HepG2 (cell line): ENCODE results near the gene SRSF6. TPM values are rescaled to one million over a fixed set of nuclear protein-coding genes. Genes with fewer than 3 reads are reported as not detected.

ENCODE experiments used
- ARHGAP35 ChIP-seq: sonication (generic); formaldehyde crosslinking; IDR thresholded peaks from 2 replicates; pipeline ENCODE4 v1.9.0; 2022; ENCODE audit warnings: mild to moderate bottlenecking, inconsistent platforms, moderate library complexity, missing genetic modification reagents, borderline replicate concordance
- EED ChIP-seq: sonication (generic); formaldehyde crosslinking; IDR thresholded peaks from 2 replicates; pipeline ENCODE4 v1.5.0; 2020; ENCODE audit warnings: mild to moderate bottlenecking, missing genetic modification reagents
- GPN1 ChIP-seq: sonication (generic); formaldehyde crosslinking; IDR thresholded peaks from 2 replicates; pipeline ENCODE4 v1.5.1; 2020; ENCODE audit warnings: missing genetic modification reagents, borderline replicate concordance
- NR2F2 ChIP-seq: IDR thresholded peaks from 2 replicates; pipeline ENCODE4 v1.6.1; 2012; ENCODE audit warnings: low read depth, inconsistent platforms, borderline replicate concordance
- SKI ChIP-seq: fragments of 450-650 bp; IDR thresholded peaks from one replicate; pipeline ENCODE4 v1.6.1; 2018; ENCODE audit warnings: mild to moderate bottlenecking; ENCODE audit not compliant: partially characterized antibody
- TEAD2 ChIP-seq: sonication (generic); formaldehyde crosslinking; IDR thresholded peaks from 2 replicates; pipeline ENCODE4 v1.9.0; 2021; ENCODE audit warnings: missing genetic modification reagents
- TMF1 ChIP-seq: sonication (generic); formaldehyde crosslinking; IDR thresholded peaks from 2 replicates; pipeline ENCODE4 v1.8.1; 2022; ENCODE audit warnings: low read depth, missing genetic modification reagents
- ZC3H4 ChIP-seq: sonication (generic); formaldehyde crosslinking; IDR thresholded peaks from 2 replicates; pipeline ENCODE4 v1.4.0; 2020; ENCODE audit warnings: missing genetic modification reagents, borderline replicate concordance
- ZFYVE20 ChIP-seq: sonication (generic); formaldehyde crosslinking; IDR thresholded peaks from 2 replicates; pipeline ENCODE4 v1.8.0; 2023; ENCODE audit warnings: low read depth, mild to moderate bottlenecking, moderate library complexity, missing genetic modification reagents, borderline replicate concordance
- ZNF280B ChIP-seq: sonication (generic); formaldehyde crosslinking; IDR thresholded peaks from 2 replicates; pipeline ENCODE4 v1.5.0; 2020; ENCODE audit warnings: missing genetic modification reagents, mild to moderate bottlenecking, borderline replicate concordance
- ZNF652 ChIP-seq: IDR thresholded peaks from 2 replicates; pipeline ENCODE4 v1.6.1; 2016; ENCODE audit warnings: low read depth, borderline replicate concordance
- ZNF839 ChIP-seq: sonication (generic); formaldehyde crosslinking; IDR thresholded peaks from 2 replicates; pipeline ENCODE4 v1.4.0; 2020; ENCODE audit warnings: missing genetic modification reagents, mild to moderate bottlenecking, borderline replicate concordance
- ZSCAN5A ChIP-seq: sonication (generic); formaldehyde crosslinking; IDR thresholded peaks from 2 replicates; pipeline ENCODE4 v1.8.0; 2022; ENCODE audit warnings: mild to moderate bottlenecking, missing genetic modification reagents, borderline replicate concordance
- polyA plus RNA-seq, 8 experiments: library from polyadenylated mRNA; depleted of rRNA in 3 of 8; stranded (reverse) in 7 of 8; unstranded in 1 of 8; fragments of >200 nt; fragmentation: Illumina TruSeq in 4 of 8; extraction: Trizol in 4 of 8; gene quantifications; 2 replicates each; pipeline versions ENCODE4 v1.2.1 to v1.2.3, GENCODE V29; 2011 to 2016; ENCODE audit warnings: low read depth in 4 of 8, missing spikeins in 1 of 8, mixed read lengths in 1 of 8; ENCODE audit not compliant: insufficient read depth in 1 of 8
- total RNA-seq, 5 experiments: library from RNA; depleted of rRNA; stranded (reverse); fragments of >200 nt; fragmentation: Illumina TruSeq; extraction: Trizol; gene quantifications; 2 replicates each; pipeline ENCODE4 v1.2.3, GENCODE V29; 2016; ENCODE audit warnings: low read depth in 1 of 5
- TF ChIP-seq, protein P1 (sequence below): sonication (generic); formaldehyde crosslinking; IDR thresholded peaks from 2 replicates; pipeline ENCODE4 v1.4.0; 2020; ENCODE audit warnings: missing genetic modification reagents
- TF ChIP-seq, protein P2 (sequence below): sonication (generic); formaldehyde crosslinking; IDR thresholded peaks from 2 replicates; pipeline ENCODE4 v1.5.0; 2020; ENCODE audit warnings: mild to moderate bottlenecking, missing genetic modification reagents, borderline replicate concordance
- TF ChIP-seq, protein P3 (sequence below): sonication (generic); formaldehyde crosslinking; IDR thresholded peaks from 2 replicates; pipeline ENCODE4 v1.5.1; 2020; ENCODE audit warnings: mild to moderate bottlenecking, missing genetic modification reagents

Gene SRSF6
- total and polyA plus RNA-seq, 2 of the 13 experiments (the other 11 are each of a cell fraction or from before 2014, with no cell fraction given): 156 to 194 TPM

DNA sequence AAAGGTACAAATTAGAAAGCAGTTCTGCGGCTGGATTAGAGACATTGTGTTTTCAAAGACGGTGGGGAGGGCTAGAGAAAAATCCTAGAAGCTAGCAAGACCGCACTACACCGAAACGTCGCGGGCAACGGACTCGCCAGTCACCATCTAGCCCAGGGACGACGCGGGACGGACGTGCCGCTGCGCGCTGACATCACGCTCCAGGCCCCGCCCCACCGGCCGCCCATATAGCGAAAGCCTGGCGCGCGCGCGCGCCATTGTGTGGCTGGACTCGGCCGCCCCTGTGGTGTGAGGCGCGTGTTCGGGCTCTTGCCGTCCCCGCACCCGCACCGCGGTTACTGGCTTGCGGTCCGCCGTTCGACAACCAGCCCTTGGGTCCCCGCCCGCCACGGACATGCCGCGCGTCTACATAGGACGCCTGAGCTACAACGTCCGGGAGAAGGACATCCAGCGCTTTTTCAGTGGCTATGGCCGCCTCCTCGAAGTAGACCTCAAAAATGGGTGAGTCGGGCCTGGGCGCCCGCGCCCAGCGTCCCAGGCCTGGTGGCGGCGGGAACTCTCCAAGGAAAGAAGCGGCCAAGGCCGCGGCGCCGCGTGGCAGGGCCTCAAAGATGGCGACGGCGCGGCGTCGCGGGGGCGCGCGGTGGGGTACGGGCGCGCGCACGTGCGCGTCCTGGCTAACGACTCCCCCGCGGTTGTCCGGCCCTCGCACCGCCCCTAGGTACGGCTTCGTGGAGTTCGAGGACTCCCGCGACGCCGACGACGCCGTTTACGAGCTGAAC is at the start of gene SRSF6 (continued):
- TF ChIP-seq ZSCAN5A (CRISPR knock-in tag): peak; percentile 97
- peak; percentile 49; the same call in 1 of the 2 replicates for TF ChIP-seq NR2F2
- TF ChIP-seq GPN1: peak; percentile 98
- TF ChIP-seq ZNF280B (CRISPR knock-in tag): peak; percentile 94
- TF ChIP-seq TEAD2 (CRISPR knock-in tag): peak; percentile 95
- peak; percentile 99 for TF ChIP-seq ARHGAP35 (CRISPR knock-in tag)
- TF ChIP-seq ZFYVE20 (CRISPR knock-in tag): peak; percentile 92
- TF ChIP-seq, protein P1, sequence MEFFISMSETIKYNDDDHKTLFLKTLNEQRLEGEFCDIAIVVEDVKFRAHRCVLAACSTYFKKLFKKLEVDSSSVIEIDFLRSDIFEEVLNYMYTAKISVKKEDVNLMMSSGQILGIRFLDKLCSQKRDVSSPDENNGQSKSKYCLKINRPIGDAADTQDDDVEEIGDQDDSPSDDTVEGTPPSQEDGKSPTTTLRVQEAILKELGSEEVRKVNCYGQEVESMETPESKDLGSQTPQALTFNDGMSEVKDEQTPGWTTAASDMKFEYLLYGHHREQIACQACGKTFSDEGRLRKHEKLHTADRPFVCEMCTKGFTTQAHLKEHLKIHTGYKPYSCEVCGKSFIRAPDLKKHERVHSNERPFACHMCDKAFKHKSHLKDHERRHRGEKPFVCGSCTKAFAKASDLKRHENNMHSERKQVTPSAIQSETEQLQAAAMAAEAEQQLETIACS: peak; percentile 99
- TF ChIP-seq ZC3H4: peak; percentile 95; the same call in 1 of the 2 replicates
- TF ChIP-seq TMF1: peak; percentile 96
- TF ChIP-seq ZNF839 (CRISPR knock-in tag): peak; percentile 76; the same call in 1 of the 2 replicates
- TF ChIP-seq EED (CRISPR knock-in tag): peak; percentile 100
- TF ChIP-seq SKI: peak; percentile 33
- TF ChIP-seq, protein P2, sequence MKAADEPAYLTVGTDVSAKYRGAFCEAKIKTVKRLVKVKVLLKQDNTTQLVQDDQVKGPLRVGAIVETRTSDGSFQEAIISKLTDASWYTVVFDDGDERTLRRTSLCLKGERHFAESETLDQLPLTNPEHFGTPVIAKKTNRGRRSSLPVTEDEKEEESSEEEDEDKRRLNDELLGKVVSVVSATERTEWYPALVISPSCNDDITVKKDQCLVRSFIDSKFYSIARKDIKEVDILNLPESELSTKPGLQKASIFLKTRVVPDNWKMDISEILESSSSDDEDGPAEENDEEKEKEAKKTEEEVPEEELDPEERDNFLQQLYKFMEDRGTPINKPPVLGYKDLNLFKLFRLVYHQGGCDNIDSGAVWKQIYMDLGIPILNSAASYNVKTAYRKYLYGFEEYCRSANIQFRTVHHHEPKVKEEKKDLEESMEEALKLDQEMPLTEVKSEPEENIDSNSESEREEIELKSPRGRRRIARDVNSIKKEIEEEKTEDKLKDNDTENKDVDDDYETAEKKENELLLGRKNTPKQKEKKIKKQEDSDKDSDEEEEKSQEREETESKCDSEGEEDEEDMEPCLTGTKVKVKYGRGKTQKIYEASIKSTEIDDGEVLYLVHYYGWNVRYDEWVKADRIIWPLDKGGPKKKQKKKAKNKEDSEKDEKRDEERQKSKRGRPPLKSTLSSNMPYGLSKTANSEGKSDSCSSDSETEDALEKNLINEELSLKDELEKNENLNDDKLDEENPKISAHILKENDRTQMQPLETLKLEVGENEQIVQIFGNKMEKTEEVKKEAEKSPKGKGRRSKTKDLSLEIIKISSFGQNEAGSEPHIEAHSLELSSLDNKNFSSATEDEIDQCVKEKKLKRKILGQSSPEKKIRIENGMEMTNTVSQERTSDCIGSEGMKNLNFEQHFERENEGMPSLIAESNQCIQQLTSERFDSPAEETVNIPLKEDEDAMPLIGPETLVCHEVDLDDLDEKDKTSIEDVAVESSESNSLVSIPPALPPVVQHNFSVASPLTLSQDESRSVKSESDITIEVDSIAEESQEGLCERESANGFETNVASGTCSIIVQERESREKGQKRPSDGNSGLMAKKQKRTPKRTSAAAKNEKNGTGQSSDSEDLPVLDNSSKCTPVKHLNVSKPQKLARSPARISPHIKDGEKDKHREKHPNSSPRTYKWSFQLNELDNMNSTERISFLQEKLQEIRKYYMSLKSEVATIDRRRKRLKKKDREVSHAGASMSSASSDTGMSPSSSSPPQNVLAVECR (CRISPR knock-in tag): peak; percentile 78
- 0 out of 2 replicates have a peak, but pooled peaks have one; percentile 35 for TF ChIP-seq ZNF652 (CRISPR knock-in tag)
- TF ChIP-seq, protein P3, sequence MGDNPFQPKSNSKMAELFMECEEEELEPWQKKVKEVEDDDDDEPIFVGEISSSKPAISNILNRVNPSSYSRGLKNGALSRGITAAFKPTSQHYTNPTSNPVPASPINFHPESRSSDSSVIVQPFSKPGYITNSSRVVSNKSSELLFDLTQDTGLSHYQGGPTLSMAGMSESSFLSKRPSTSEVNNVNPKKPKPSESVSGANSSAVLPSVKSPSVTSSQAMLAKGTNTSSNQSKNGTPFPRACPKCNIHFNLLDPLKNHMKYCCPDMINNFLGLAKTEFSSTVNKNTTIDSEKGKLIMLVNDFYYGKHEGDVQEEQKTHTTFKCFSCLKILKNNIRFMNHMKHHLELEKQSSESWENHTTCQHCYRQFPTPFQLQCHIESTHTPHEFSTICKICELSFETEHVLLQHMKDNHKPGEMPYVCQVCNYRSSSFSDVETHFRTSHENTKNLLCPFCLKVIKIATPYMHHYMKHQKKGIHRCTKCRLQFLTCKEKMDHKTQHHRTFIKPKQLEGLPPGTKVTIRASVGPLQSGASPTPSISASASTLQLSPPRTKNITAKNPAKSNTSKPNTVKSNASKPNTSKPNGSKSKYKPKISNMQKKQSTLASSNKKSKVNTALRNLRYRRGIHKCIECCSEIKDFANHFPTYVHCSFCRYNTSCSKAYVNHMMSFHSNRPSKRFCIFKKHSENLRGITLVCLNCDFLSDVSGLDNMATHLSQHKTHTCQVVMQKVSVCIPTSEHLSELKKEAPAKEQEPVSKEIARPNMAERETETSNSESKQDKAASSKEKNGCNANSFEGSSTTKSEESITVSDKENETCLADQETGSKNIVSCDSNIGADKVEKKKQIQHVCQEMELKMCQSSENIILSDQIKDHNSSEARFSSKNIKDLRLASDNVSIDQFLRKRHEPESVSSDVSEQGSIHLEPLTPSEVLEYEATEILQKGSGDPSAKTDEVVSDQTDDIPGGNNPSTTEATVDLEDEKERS (CRISPR knock-in tag): peak; percentile 93
